Common myeloid progenitor, CD34-positive (primary cell): Measurements from ENCODE around the gene NPHP4.

ENCODE experiments used
- CTCF ChIA-PET: fragments of 350-600 bp; sonication (Branson Sonifier 250); formaldehyde crosslinking; loops from one replicate; lab custom pipeline; 2021; ENCODE audit warnings: antibody characterized with exemption; lab: Charles Lee
- POLR2A ChIA-PET: fragments of 350-600 bp; sonication (Branson Sonifier 250); formaldehyde crosslinking; loops from one replicate; lab custom pipeline; 2021; ENCODE audit warnings: antibody characterized with exemption; lab: Charles Lee
- DNase-seq, 3 donors: peaks; one replicate each; pipeline versions ENCODE4 v3.0.0 to v3.0.0-alpha.2; 2013
- H3K27ac ChIP-seq, 2 experiments: 1 replicate in 1 of 2; 2 replicates in 1 of 2; pipeline ENCODE4 v1.7.0; 2013; ENCODE audit warnings: inconsistent platforms in 2 of 2, low read length in 2 of 2, mild to moderate bottlenecking in 2 of 2, low read depth in 1 of 2, moderate library complexity in 1 of 2; ENCODE audit not compliant: severe bottlenecking in 2 of 2, insufficient read depth in 1 of 2, poor library complexity in 1 of 2
- H3K27me3 ChIP-seq, 5 experiments: replicated peaks in 2 of 5; 1 replicate in 3 of 5; 2 replicates in 2 of 5; pipeline versions ENCODE4 v1.6.1 to v1.7.0; 2013; ENCODE audit warnings: low read length in 4 of 5, mild to moderate bottlenecking in 2 of 5, moderate library complexity in 2 of 5, inconsistent platforms in 1 of 5; ENCODE audit not compliant: insufficient read depth in 5 of 5, control insufficient read depth in 4 of 5
- H3K36me3 ChIP-seq, 4 experiments: 1 replicate in 2 of 4; 2 replicates in 2 of 4; pipeline versions ENCODE4 v1.6.1 to v1.7.0; 2013; ENCODE audit warnings: low read length in 3 of 4, control low read depth in 1 of 4, mild to moderate bottlenecking in 1 of 4; ENCODE audit not compliant: control insufficient read depth in 4 of 4, insufficient read depth in 4 of 4
- H3K4me1 ChIP-seq, 4 experiments: 1 replicate in 3 of 4; 2 replicates in 1 of 4; pipeline versions ENCODE4 v1.6.1 to v1.7.1; 2013; ENCODE audit warnings: low read length in 3 of 4, mild to moderate bottlenecking in 3 of 4, control low read depth in 1 of 4, inconsistent platforms in 1 of 4, moderate library complexity in 1 of 4; ENCODE audit not compliant: control insufficient read depth in 4 of 4, insufficient read depth in 4 of 4; ENCODE audit errors: control extremely low read depth in 1 of 4
- H3K4me3 ChIP-seq, 7 experiments: 1 replicate in 4 of 7; 2 replicates in 3 of 7; pipeline versions ENCODE4 v1.5.1 to v1.7.0; 2013; ENCODE audit warnings: mild to moderate bottlenecking in 7 of 7, low read length in 6 of 7, moderate library complexity in 6 of 7, inconsistent platforms in 2 of 7, low read depth in 2 of 7, control low read depth in 1 of 7; ENCODE audit not compliant: insufficient read depth in 4 of 7, control insufficient read depth in 1 of 7; ENCODE audit errors: extremely low read depth in 1 of 7
- H3K9me3 ChIP-seq, 5 experiments: 1 replicate in 4 of 5; 2 replicates in 1 of 5; pipeline versions ENCODE4 v1.6.1 to v1.7.1; 2013; ENCODE audit warnings: low read length in 4 of 5, mild to moderate bottlenecking in 2 of 5, inconsistent platforms in 1 of 5, low read depth in 1 of 5, moderate library complexity in 1 of 5; ENCODE audit not compliant: control insufficient read depth in 4 of 5, insufficient read depth in 2 of 5; ENCODE audit errors: control extremely low read depth in 1 of 5
- WGBS: methylation state at CpG from one replicate; pipeline ENCODE4 v1.1.5; 2013; ENCODE audit not compliant: insufficient coverage; 5-methylcytosine and 5-hydroxymethylcytosine counted together

NPHP4 gene

DNA sequence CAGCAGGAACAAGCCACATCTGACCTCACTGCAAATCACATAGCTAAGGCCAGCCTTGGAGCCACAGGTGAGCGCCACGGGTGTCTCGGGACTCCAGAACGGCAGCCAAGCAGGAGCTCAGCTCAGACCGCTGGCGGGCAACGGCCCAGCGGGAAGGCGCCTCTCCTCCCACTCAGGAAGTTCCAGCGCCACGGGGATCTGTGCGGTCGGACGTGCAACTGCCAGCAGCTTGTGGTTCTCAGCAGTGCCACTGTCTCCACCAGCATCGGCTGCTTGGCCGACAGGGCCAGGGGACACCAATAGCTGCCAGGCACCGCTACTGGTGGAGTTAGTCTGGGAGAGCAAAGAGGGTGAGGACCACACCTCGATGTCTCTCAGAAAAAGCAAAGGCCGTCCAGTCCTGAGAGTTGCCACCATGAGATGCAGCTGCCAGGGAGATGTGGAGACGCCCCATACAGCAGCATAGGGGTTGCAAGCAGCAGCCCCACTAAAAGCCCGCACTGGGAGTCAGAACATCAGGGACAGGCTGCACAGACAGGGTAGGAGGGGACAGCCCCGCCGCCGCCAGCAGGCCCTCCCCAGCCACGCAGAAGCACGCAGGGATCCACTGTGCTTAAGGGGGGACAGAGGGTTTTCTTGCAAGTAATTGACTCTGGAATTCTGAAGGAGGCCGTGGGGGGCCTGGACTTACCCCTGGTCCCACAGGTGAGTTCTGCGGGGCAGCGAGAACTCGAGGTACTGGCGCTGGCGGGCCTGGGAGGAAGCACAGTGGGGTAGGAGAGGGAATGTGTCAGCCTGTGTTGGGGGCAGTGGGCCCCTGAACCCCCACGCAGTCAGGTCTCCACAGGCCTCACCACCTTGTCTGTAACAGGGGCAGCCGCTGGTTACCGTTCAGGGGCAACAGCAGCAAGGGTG is 83.5 kb downstream of the NPHP4 start:
- no peaks in the 10 kb centered on the region for H3K4me1 ChIP-seq
- CTCF ChIA-PET: no interaction called here
- WGBS: 93% methylated on average over 34 of the region's 35 CpGs
- no peak overlapping the region for H3K27ac ChIP-seq
- H3K9me3 ChIP-seq: no peaks in the 10 kb centered on the region
- H3K4me3 ChIP-seq: no peak overlapping the region
- H3K27me3 ChIP-seq: no peaks in the 10 kb centered on the region
- peaks cover 0 to 12% (median 10%) of the 10 kb centered on the region in 4 experiments for H3K36me3 ChIP-seq
- POLR2A ChIA-PET: no interaction called here
- no peak for DNase-seq

DNA sequence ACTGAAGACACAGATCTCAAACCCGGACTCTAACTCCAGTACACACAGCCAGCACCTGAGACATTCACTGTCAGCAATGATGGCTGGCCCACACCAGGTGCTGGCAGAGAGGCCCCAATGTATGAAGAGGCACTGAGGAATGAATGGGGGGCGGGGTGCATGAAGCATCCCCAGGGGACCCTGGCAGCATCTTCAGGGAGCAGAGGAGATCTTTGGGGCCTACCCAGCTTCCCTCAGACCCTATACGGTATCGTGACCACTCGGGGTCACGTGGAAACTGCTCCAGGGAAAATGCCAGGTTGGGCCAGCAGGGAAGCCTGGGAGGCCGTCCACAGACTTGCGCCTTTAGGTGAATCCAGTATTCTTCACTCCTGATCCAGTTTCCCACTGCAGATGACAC is 84.3 kb downstream of the NPHP4 start:
- DNase-seq: no peak
- ChIA-PET CTCF (no interaction called here), POLR2A (no interaction called here)
- no peaks in the 10 kb centered on the region for H3K4me1 ChIP-seq
- no peaks in the 10 kb centered on the region for H3K9me3 ChIP-seq
- H3K27me3 ChIP-seq: no peaks in the 10 kb centered on the region
- H3K4me3 ChIP-seq: no peak overlapping the region
- peaks cover 0 to 14% (median 9%) of the 10 kb centered on the region in 4 experiments for H3K36me3 ChIP-seq
- no peak overlapping the region for H3K27ac ChIP-seq
- 99% methylated on average over 6 of the region's 8 CpGs for WGBS

DNA sequence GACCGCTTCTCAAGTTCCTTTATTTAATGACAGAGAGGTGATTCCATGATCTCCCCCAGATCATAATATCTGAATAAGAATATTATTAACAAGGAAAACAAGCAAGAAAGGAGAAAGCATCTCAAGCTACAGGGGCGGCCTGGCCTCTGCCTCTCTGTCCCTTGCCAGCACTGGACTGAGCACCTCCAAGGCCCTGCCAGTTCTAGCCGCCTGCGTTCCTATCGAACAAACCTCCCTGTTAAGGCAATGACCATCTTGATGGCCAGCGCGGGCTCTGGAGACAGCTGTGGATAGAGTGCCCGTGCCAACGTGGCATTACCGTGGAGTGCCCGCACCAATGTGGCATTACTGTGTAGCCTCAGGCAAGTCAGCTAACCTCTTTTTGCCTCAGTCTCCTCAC is 84.8 kb downstream of the NPHP4 start:
- ChIA-PET CTCF (no interaction called here), POLR2A (no interaction called here)
- 100% methylated on average over 3 of the region's 11 CpGs for WGBS
- Histone ChIP-seq H3K4me3 (no peak overlapping the region), H3K36me3 (peaks cover 0 to 14% (median 9%) of the 10 kb centered on the region in 4 experiments), H3K27ac (no peak overlapping the region), H3K27me3 (no peaks in the 10 kb centered on the region), H3K9me3 (no peaks in the 10 kb centered on the region), H3K4me1 (no peaks in the 10 kb centered on the region)
- no peak for DNase-seq

DNA sequence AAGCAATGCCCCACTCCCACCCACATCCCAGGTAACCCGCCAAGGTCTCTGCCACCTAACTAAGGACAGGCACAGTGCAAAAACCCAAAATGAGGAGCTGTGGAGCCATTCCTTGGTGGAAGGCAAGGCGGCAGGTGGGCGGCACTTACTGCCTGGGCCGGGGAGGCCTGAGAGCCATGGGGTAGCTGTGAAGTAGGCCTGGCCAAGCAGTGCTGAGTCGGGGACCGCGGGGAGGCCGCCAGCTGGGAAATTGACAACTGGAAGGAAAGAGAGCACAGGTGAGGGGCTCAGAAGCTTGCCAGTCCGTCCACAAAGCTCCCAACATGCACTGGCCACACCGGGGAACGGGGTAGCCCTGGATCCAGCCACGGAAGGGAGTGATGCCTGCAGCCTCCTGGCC is 85.3 kb downstream of the NPHP4 start:
- WGBS: 100% methylated on average over 10 of the region's 12 CpGs
- H3K36me3 ChIP-seq: peaks cover 0 to 13% (median 9%) of the 10 kb centered on the region in 4 experiments
- no peaks in the 10 kb centered on the region for H3K4me1 ChIP-seq
- CTCF ChIA-PET: no interaction called here
- H3K9me3 ChIP-seq: no peaks in the 10 kb centered on the region
- H3K4me3 ChIP-seq: no peak overlapping the region
- POLR2A ChIA-PET: no interaction called here
- no peak for DNase-seq
- H3K27ac ChIP-seq: no peak overlapping the region
- no peaks in the 10 kb centered on the region for H3K27me3 ChIP-seq

DNA sequence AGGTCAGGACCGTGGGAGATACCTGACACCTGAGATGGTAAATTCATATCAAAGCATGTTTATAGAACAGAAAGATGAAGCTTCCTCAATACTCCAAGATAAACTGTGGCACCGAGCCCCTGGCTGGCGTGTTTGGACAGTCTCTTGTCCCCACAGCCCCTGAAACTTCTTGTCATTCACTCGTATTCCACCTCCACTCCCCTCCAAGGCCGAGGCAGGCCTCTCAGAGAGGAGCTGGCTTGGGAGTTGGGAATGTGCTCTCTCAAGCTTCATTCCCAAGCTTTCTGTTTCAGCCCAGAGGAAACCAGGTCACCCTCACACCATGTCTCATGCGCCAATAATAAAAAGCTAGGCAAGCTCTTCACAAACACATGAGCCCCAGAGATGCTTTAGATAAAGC is 86.1 kb downstream of the NPHP4 start:
- no peak overlapping the region for H3K27ac ChIP-seq
- no peak for DNase-seq
- no peak overlapping the region for H3K4me3 ChIP-seq
- 93% methylated on average over 4 of the region's 6 CpGs for whole genome bisulfite sequencing
- H3K27me3 ChIP-seq: no peaks in the 10 kb centered on the region
- CTCF ChIA-PET: no interaction called here
- H3K36me3 ChIP-seq: peaks cover 0 to 15% (median 7%) of the 10 kb centered on the region in 4 experiments
- POLR2A ChIA-PET: no interaction called here
- no peaks in the 10 kb centered on the region for H3K4me1 ChIP-seq
- no peaks in the 10 kb centered on the region for H3K9me3 ChIP-seq

DNA sequence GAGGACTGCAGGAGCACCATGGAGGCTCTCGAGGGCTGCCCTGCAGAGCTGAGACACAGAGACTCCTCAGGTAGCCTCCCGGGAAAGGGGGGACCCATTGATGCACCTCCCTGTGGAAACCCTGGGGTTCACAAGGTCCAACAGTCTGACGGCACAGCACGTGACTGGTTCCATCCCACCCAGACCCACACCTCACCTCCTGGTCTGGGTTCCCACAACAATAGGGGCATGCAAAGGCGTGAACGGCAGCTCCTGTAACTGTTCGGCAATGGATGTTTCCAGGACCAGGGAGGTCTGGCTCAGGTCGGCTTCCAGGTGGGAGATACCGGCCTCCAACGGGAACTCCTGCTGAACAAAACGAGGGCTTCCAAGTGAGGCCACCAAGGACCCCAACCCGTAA is 86.8 kb downstream of the NPHP4 start:
- Histone ChIP-seq H3K36me3 (peaks cover 0 to 15% (median 7%) of the 10 kb centered on the region in 4 experiments), H3K4me3 (no peak overlapping the region), H3K27ac (no peak overlapping the region), H3K9me3 (no peaks in the 10 kb centered on the region), H3K4me1 (no peaks in the 10 kb centered on the region), H3K27me3 (no peaks in the 10 kb centered on the region)
- WGBS: 94% methylated on average over 12 of the region's 12 CpGs
- no peak for DNase-seq
- CTCF ChIA-PET: interaction anchor here (1.5 kb wide), 1 partner anchor 10 kb away, joined by 5 read pairs; no protein-coding TSS in a partner anchor
- POLR2A ChIA-PET: no interaction called here

DNA sequence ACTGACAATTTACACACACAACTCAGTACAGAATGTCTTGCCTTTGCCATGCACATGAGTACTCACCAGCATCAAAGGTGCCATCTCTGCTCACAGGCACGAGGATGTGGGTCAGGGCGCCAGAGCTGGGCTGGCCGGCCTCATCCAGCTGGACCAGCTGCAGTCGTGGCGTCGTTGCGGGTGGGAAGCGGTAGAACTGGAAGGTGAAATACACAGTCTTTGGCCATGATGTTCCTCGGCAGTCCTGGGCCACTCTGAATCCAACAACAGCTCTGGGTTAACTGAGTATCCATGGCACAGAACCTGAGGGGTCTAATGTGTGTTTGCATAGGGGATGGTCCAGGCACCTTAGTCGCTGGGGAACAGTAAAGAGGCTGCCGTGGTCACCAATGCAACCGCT is 87.7 kb downstream of the NPHP4 start:
- CTCF ChIA-PET: interaction anchor here (1.5 kb wide), 1 partner anchor 11 kb away, joined by 5 read pairs; no protein-coding TSS in a partner anchor
- Histone ChIP-seq H3K9me3 (no peaks in the 10 kb centered on the region), H3K36me3 (peaks cover 0 to 15% (median 7%) of the 10 kb centered on the region in 4 experiments), H3K27me3 (no peaks in the 10 kb centered on the region), H3K4me1 (no peaks in the 10 kb centered on the region), H3K4me3 (no peak overlapping the region), H3K27ac (no peak overlapping the region)
- no peak for DNase-seq
- POLR2A ChIA-PET: no interaction called here
- 92% methylated on average over 12 of the region's 12 CpGs for WGBS
